ENCODE measurements around the gene CENPE.
A peak's percentile ranks its signal among the peaks of the same experiment; 100 is the strongest.
"Not testable (repeated sequence)": the region's sequence is repeated elsewhere in the genome, so short reads cannot be mapped to it uniquely, and the experiment has no call there.

Gene CENPE

GRCh38 chr4:103198111-103198765 is at the start of gene CENPE:
Gene CENPE, minus strand, starts transcription at chr4:103198343. Its CDS starts 24 bp downstream, at chr4:103198319.
- peak within 1 kb of the TSS; percentile 99 for H3K27ac Mint-ChIP-seq
- H3K27me3 Mint-ChIP-seq: peaks cover 10% of the 10 kb centered on the region
- peak within 1 kb of the TSS; percentile 88 to 97 for H3K4me3 Mint-ChIP-seq

GRCh38 chr4:103244251-103244650 is 46.1 kb upstream of the CENPE start:
- Mint-ChIP-seq H3K27ac (no peak overlapping the region), H3K4me3 (no peak overlapping the region), H3K4me1 (no peaks in the 10 kb centered on the region), H3K9me3 (peaks cover 7 to 8% of the 10 kb centered on the region in 2 donors), H3K27me3 (no peaks in the 10 kb centered on the region)
- DNase-seq: no peak
- no peak for ATAC-seq

More at GRCh38 chr4:103198111-103198765, at the start of gene CENPE:
- ATAC-seq (peak; percentile 90), DNase-seq (peak; percentile 90)
- Mint-ChIP-seq H3K4me1 (peaks cover 8% of the 10 kb centered on the region), H3K9me3 (no peaks in the 10 kb centered on the region)

- DNase-seq, H3K27ac Mint-ChIP-seq, ATAC-seq, H3K4me3 Mint-ChIP-seq, H3K4me1 Mint-ChIP-seq, H3K27me3 Mint-ChIP-seq: not testable (repeated sequence)
- H3K9me3 Mint-ChIP-seq: peaks cover 0 to 13% of the 10 kb centered on the region in 2 donors
Observed at GRCh38 chr4:103230938-103231337, 32.8 kb upstream of the CENPE start.

GRCh38 chr4:103223556-103223955 is 25.4 kb upstream of the CENPE start:
- not testable (repeated sequence) for H3K4me3 Mint-ChIP-seq, H3K4me1 Mint-ChIP-seq, DNase-seq, ATAC-seq, H3K27ac Mint-ChIP-seq, H3K9me3 Mint-ChIP-seq
- peaks cover 33% of the 10 kb centered on the region for H3K27me3 Mint-ChIP-seq

GRCh38 chr4:103207673-103208072 is 9.5 kb upstream of the CENPE start:
- H3K27ac Mint-ChIP-seq: peak overlapping the region in 1 of 2 donors; percentile 50
- no peak overlapping the region for H3K4me3 Mint-ChIP-seq
- no peaks in the 10 kb centered on the region for H3K9me3 Mint-ChIP-seq
- H3K27me3 Mint-ChIP-seq: peaks cover 12% of the 10 kb centered on the region
- ATAC-seq (no peak), DNase-seq (no peak)
- peaks cover 11% of the 10 kb centered on the region for H3K4me1 Mint-ChIP-seq

- Mint-ChIP-seq H3K4me1 (no peaks in the 10 kb centered on the region), H3K9me3 (no peaks in the 10 kb centered on the region), H3K27me3 (peaks cover 10% of the 10 kb centered on the region), H3K27ac (no peak overlapping the region), H3K4me3 (no peak overlapping the region)
- DNase-seq: no peak
- no peak for ATAC-seq
Observed at GRCh38 chr4:103204111-103204510, 6.0 kb upstream of the CENPE start.

- Mint-ChIP-seq H3K4me3 (no peak overlapping the region), H3K4me1 (peaks cover 8% of the 10 kb centered on the region), H3K9me3 (no peaks in the 10 kb centered on the region), H3K27ac (no peak overlapping the region), H3K27me3 (peaks cover 10% of the 10 kb centered on the region)
- ATAC-seq (no peak), DNase-seq (no peak)
Observed at GRCh38 chr4:103201724-103202123, 3.6 kb upstream of the CENPE start.

- ATAC-seq (no peak), DNase-seq (no peak)
- peaks cover 10% of the 10 kb centered on the region for H3K27me3 Mint-ChIP-seq
- H3K4me3 Mint-ChIP-seq: no peak overlapping the region
- H3K4me1 Mint-ChIP-seq: peaks cover 8% of the 10 kb centered on the region
- no peaks in the 10 kb centered on the region for H3K9me3 Mint-ChIP-seq
- no peak overlapping the region for H3K27ac Mint-ChIP-seq
Observed at GRCh38 chr4:103201253-103201652, 3.1 kb upstream of the CENPE start.

- Mint-ChIP-seq H3K4me3 (peak overlapping the region; percentile 88 to 97), H3K9me3 (no peaks in the 10 kb centered on the region), H3K27me3 (peaks cover 10% of the 10 kb centered on the region), H3K4me1 (peaks cover 8% of the 10 kb centered on the region), H3K27ac (peak overlapping the region in 1 of 2 donors; percentile 99)
- peak in 1 of 2 donors; percentile 10 for DNase-seq
- no peak for ATAC-seq
Observed at GRCh38 chr4:103199009-103199408, 866 bp upstream of the CENPE start.

GRCh38 chr4:103197765-103198110 is 405 bp downstream of the CENPE start:
- ATAC-seq (peak; percentile 61), DNase-seq (no peak)
- Mint-ChIP-seq H3K27me3 (peaks cover 10% of the 10 kb centered on the region), H3K4me1 (peaks cover 8% of the 10 kb centered on the region), H3K4me3 (peak overlapping the region; percentile 88 to 97), H3K9me3 (no peaks in the 10 kb centered on the region), H3K27ac (peak overlapping the region; percentile 95 to 99)

- DNase-seq (no peak), ATAC-seq (no peak)
- H3K9me3 Mint-ChIP-seq: no peaks in the 10 kb centered on the region
- no peak overlapping the region for H3K27ac Mint-ChIP-seq
- H3K4me1 Mint-ChIP-seq: peaks cover 8% of the 10 kb centered on the region
- no peaks in the 10 kb centered on the region for H3K27me3 Mint-ChIP-seq
- no peak overlapping the region for H3K4me3 Mint-ChIP-seq
Observed at GRCh38 chr4:103193457-103193856, 4.7 kb downstream of the CENPE start.

- Mint-ChIP-seq H3K27me3 (no peaks in the 10 kb centered on the region), H3K9me3 (peaks cover 10 to 25% of the 10 kb centered on the region in 2 donors), H3K4me1 (no peaks in the 10 kb centered on the region), H3K4me3 (no peak overlapping the region), H3K27ac (peak overlapping the region in 1 of 2 donors; percentile 69)
- no peak for DNase-seq
- no peak for ATAC-seq
Observed at GRCh38 chr4:103171006-103171405, 27.1 kb downstream of the CENPE start.

- not testable (repeated sequence) for H3K4me1 Mint-ChIP-seq, H3K27ac Mint-ChIP-seq
Observed at GRCh38 chr4:103169750-103170149, 28.4 kb downstream of the CENPE start.

GRCh38 chr4:103168993-103169392 is 29.1 kb downstream of the CENPE start:
- Mint-ChIP-seq H3K9me3 (peaks cover 10 to 25% of the 10 kb centered on the region in 2 donors), H3K27me3 (no peaks in the 10 kb centered on the region), H3K4me1 (no peaks in the 10 kb centered on the region), H3K4me3 (no peak overlapping the region), H3K27ac (no peak overlapping the region)
- ATAC-seq (no peak), DNase-seq (no peak)

More at GRCh38 chr4:103169750-103170149, 28.4 kb downstream of the CENPE start:
- not testable (repeated sequence) for H3K27me3 Mint-ChIP-seq, H3K4me3 Mint-ChIP-seq, ATAC-seq, DNase-seq
- H3K9me3 Mint-ChIP-seq: peaks cover 10 to 25% of the 10 kb centered on the region in 2 donors

- Mint-ChIP-seq H3K27me3 (no peaks in the 10 kb centered on the region), H3K9me3 (no peaks in the 10 kb centered on the region), H3K4me1 (no peaks in the 10 kb centered on the region), H3K27ac (no peak overlapping the region), H3K4me3 (no peak overlapping the region)
- ATAC-seq: no peak
- no peak for DNase-seq
Observed at GRCh38 chr4:103162176-103162575, 36.0 kb downstream of the CENPE start.

- Mint-ChIP-seq H3K9me3 (peaks cover 7 to 8% of the 10 kb centered on the region in 2 donors), H3K4me1 (no peaks in the 10 kb centered on the region), H3K4me3 (no peak overlapping the region), H3K27me3 (no peaks in the 10 kb centered on the region), H3K27ac (no peak overlapping the region)
- ATAC-seq: no peak
- no peak for DNase-seq
Observed at GRCh38 chr4:103158760-103159159, 39.4 kb downstream of the CENPE start.

GRCh38 chr4:103156106-103156505 is 42.0 kb downstream of the CENPE start:
- no peaks in the 10 kb centered on the region for H3K27me3 Mint-ChIP-seq
- no peak for DNase-seq
- no peak overlapping the region for H3K27ac Mint-ChIP-seq
- no peaks in the 10 kb centered on the region for H3K4me1 Mint-ChIP-seq
- no peak for ATAC-seq
- no peak overlapping the region for H3K4me3 Mint-ChIP-seq
- peaks cover 7 to 8% of the 10 kb centered on the region in 2 donors for H3K9me3 Mint-ChIP-seq

Measured in stimulated activated naive CD8-positive, alpha-beta T cell treated with anti-CD3 and anti-CD28 coated beads, Interleukin-15, amount 100 ng/mL, for 72 hours (primary cell).